HG02642 (cell line): ENCODE measurements around the gene TMEM132A.

Source experiments
- ATAC-seq: cut with Tn5 transposase; IDR thresholded peaks from one replicate; pipeline ENCODE4 v1.9.1; 2021; ENCODE audit warnings: mild to moderate bottlenecking; ENCODE audit not compliant: unreplicated experiment, poor library complexity

TMEM132A gene

DNA sequence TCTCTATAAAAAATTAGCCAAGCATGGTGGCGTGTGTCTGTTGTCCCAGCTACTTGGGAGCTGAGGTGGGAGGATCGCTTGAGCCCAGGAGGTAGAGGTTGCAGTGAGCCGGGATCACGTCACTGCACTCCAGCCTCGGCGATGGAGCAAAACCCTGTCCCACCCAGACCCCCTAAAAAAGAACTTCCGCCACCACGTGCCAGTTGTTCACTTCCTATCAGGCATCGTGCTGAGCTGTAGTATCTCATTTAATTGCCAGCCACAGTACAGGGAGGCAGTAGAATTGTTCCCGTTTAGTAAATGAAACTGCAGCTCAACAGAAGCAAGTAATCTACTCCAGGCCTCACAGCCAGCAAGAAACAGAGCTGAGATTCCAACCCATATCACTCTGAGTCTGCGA lies 3.0 kb upstream of the TMEM132A start:
- no peak for ATAC-seq

DNA sequence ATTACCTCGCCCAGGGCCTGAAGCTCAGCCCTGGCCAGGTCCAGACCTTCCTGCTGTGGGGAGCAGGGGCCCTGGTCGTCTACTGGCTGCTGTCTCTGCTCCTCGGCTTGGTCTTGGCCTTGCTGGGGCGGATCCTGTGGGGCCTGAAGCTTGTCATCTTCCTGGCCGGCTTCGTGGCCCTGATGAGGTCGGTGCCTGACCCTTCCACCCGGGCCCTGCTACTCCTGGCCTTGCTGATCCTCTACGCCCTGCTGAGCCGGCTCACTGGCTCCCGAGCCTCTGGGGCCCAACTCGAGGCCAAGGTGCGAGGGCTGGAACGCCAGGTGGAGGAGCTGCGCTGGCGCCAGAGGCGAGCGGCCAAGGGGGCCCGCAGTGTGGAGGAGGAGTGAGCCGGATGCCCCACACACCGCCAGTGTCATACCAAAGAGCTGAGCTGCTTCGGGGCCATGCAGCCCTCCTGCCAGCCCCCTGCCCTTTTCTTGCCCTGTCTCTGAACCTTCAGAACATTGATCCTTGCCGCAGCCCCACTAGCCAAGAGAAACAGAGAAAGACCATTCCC lies 2.4 kb upstream of the TMEM132A start:
- ATAC-seq: no peak

DNA sequence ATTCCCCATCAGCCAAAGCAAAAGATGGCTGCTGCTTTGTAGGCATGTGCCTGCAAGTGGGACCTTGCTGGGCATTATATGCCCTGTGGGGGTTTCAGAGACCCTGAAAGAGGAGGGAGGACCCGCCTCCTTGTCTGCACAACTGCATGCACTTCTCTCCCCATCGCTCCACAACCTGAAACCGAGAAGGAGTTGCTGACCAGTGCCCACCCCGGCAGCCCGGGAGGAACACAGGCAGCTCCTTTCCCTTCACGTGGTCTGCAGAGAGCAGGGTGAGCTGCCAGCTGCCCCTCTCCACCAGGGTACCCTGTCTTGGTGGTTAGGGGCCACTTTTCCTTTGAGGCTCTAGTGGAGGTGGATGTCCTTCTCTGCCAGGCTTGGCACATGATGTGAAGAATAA lies 1.4 kb upstream of the TMEM132A start:
- no peak for ATAC-seq

DNA sequence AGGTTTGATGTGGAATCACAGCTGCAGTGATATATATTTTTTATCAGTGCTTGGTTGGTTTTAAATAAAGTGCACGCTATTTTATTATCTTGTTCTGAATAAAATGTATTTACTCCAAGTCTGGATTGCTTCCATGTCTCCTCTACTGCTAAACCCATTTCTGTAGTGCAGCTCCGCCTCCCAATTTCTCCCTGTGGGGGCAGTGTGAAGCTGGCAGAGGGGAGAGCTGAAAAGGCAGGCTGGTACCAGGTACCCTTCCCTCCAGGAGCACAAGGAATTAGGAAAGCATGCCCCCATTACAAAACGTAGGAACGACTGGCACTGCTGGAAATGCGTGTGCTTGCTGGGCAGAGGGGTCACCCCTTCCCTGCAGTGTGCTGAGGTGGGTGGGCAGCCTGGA lies 934 bp upstream of the TMEM132A start:
- no peak for ATAC-seq

DNA sequence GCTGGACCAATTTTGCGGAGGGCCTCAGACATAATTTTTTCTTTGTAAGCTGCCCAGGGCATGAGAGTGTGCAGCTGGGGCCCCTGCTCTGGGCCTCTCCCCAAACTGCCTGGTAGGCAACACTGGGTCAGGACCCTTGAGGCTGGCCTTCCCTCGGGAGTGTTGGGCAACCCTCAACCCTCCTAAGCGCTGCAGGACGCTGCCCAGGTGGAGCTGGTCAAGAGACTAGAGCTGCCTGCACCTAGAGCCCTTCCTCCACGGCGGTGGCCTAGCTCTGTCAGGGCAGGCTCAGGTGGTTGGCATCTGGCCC lies 505 bp upstream of the TMEM132A start:
- ATAC-seq: no peak

DNA sequence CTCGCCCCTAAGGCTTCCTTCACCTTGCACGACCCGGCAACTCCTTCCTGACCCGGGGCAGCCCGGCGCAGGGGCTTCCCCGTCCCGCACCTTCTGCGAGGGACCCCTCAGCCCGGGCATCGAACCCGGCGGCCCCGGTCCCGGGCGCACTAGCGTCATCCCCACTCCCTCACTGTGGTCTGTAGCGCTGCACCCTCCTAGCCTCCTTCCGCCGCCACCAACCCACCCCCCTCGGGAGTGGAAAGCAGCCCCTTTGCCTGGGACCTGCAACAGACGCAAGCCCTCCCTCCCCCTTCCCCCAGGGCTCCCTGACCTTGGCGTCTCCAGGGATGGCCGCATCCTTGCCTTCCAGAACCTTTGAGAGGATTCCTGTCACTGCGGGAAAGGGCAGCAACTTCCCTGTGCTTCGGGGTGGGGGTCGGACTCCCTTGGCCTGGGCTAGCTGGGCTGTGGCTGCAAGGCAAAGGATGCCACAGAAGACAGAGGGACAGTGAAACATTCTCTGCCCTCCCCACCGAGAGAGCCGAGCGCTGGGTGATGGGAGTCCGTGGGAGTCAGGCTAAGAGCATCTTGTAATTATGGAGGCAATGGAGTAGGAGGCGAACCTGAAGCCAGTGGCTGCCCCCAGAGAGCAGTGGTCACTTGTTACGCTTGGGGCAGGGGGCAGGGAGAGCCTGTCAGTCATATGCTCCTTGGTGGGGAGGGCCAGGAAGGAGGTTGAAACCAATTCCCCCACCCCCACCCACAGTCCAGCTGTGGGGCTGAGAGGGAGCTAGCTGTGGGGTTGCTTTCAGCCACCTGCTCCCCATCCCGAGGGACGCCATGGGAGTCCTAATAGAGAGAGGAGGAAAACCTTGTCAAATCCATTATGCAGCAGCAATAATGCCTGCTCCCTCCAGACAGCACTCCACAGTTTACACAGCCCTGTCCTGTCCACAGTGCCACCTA lies 920 bp downstream of the TMEM132A start:
- ATAC-seq: peak; percentile 24

DNA sequence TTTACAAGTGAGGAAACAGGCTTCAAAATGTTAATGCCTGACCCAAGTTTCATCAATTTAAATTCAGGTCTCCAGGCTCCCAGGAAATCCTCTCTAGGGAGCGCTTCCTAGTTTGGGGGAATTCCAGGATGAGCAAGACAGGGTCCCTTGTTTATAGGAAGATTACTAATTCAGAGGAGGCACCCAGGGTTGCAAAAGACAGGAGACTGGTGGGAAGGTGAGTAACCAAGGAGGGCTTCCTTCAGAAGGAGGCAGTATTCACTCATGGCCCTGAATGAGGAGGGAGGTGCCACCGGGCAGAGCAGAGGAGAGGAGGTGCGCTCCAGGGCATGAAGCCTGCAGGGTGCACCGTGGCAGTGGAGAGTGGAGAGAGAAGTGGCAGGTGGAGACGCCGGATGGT lies 1.6 kb downstream of the TMEM132A start:
- no peak for ATAC-seq

DNA sequence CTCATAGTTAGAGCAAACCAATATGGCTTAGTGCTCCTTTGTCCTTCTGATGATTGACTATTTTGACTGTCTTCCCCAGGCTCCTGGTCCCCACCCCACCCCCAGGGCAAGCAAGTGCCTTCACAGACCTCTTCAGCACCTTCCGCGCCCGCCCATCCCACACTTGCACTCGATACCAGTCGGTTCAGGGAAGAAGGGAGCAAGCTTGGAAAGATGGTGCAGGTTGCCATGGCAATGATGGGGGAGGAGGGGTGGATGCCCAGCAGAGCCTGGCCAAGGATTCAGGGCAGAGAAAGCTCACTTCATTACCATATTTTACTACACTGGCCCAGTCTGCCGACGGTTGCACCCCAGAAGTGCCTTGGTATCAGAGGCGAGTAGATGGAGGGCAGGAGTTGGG lies 2.2 kb downstream of the TMEM132A start:
- no peak for ATAC-seq

DNA sequence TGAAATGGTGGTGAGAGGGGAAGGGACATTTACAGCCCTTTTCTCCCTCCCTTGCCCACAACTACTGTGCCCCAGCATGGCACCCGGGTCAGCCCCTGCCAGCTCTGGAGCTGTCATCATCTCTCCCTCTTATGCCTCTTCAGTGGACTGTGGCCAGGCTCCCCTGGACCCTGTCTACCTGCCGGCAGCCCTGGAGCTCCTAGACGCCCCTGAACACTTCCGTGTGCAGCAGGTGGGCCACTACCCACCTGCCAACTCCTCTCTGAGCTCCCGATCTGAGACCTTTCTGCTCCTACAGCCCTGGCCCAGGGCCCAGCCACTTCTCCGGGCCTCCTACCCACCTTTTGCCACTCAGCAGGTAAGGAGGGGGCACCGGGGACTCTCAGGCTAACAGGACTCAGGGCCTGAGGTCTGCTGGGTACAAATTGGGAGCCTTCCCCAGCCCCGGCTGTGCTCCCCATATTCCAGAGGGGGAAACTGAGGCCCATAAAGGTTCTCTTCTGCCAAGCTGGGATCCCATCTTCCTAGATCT lies 2.9 kb downstream of the TMEM132A start:
- no peak for ATAC-seq

DNA sequence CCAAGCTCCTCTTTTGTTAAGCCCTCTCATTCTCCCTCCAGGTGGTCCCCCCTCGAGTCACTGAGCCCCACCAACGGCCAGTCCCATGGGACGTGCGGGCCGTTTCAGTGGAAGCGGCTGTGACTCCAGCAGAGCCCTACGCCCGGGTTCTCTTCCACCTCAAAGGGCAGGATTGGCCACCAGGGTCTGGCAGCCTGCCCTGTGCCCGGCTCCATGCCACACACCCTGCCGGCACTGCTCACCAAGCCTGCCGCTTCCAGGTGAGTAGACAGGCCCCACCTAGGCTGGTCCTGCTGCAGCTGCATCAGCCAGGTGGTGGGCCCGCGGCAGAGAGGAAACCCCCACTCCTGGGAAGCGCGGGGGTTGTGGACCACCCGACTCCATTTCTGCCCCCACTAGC lies 3.3 kb downstream of the TMEM132A start:
- no peak for ATAC-seq

DNA sequence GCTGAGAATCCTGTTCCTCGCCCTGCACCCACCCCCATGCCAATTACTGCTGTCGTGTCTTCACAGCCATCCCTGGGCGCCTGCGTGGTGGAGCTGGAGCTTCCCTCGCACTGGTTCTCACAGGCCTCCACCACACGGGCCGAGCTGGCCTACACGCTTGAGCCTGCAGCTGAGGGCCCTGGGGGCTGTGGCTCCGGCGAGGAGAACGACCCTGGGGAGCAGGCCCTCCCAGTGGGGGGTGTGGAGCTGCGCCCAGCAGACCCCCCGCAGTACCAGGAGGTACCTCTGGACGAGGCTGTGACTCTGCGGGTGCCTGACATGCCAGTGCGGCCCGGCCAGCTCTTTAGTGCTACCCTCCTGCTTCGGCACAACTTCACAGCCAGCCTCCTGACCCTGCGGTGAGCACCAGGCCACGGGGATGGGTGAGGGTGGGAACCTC lies 4.3 kb downstream of the TMEM132A start:
- no peak for ATAC-seq

DNA sequence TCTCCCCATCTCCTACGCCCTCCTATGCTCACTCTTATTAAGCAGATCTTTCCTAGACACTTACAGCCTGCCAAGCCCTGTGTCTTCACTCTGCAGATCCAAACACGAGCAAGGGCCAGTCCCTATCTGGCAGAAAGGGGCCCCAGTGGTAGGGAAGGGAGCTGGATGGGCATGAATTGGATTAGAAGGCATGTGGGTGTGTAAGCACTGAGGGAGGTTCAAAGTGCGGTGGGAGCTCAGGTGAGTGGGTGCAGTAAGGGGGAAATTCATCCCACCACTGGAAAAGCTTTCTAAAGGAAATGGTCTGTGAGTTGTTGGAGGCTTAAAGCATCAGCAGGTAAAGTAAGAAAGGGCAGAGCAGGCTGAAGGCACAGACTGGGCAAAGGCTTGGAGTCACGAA lies 5.5 kb downstream of the TMEM132A start:
- no peak for ATAC-seq

DNA sequence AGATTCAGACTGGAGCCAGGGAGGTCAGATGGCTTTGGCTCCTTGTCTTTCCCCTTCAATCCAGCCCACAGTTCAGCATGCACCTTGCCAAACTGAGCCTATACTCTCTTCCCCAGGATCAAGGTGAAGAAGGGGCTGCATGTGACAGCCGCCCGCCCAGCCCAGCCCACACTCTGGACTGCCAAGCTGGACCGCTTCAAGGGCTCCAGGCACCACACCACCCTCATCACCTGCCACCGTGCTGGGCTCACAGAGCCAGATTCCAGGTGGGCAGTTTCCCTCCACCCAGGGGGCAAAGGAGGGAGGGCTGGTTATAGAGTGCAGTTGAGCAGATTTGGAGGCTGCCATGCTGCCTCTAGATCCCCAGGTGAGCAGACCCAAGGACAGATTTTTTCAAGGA lies 6.1 kb downstream of the TMEM132A start:
- ATAC-seq: no peak

DNA sequence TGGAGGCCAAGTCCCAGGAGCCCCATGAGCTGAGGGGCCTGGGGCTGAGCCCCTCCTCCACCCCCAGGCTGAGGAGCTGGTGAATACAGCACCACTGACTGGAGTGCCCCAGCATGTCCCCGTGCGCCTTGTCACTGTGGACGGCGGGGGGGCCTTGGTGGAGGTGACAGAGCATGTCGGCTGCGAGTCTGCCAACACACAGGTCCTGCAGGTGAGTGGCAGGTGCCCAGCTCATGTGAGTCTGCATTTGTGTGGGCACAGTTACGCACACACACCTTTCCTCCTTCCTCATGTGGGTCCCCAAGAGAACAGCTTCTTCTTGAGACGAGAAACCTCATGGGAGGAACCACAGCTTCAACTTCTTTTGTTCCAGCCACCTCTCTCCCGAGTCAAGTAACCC lies 7.7 kb downstream of the TMEM132A start:
- no peak for ATAC-seq

DNA sequence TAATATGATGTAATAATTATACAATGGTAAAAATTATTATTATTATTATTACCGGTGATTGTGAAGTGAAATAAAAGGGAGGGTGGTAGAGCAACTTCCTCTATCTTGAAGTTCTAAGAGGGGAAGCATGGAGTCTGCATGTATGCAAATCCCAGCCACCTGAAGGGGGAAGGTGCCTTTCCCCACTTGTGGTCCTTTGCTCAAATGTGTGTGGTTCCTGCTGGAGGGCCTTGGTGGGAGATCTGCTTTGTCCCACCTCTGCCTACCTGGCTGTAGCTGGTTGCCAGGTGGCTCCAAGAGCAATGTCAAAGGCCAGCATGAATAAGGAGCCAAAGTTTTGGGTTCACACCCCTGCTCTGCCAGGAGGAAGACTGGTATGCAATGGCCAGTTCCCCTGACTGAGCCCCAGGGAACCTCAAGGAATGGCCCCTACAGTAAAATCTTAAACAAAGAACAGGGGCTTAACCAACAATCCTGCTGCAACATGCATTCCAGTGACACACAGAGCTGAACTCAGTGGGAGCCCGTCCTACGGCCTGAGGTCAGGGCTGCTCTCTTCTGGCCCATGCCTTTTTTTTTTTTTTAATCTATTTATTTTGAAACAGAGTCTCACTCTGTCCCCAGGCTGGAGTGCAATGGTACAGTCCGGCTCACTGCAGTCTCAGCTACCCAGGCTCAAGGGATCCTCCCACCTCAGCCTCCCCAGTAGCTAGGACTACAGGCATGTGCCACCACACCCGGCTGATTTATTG lies 8.5 kb downstream of the TMEM132A start:
- no peak for ATAC-seq

DNA sequence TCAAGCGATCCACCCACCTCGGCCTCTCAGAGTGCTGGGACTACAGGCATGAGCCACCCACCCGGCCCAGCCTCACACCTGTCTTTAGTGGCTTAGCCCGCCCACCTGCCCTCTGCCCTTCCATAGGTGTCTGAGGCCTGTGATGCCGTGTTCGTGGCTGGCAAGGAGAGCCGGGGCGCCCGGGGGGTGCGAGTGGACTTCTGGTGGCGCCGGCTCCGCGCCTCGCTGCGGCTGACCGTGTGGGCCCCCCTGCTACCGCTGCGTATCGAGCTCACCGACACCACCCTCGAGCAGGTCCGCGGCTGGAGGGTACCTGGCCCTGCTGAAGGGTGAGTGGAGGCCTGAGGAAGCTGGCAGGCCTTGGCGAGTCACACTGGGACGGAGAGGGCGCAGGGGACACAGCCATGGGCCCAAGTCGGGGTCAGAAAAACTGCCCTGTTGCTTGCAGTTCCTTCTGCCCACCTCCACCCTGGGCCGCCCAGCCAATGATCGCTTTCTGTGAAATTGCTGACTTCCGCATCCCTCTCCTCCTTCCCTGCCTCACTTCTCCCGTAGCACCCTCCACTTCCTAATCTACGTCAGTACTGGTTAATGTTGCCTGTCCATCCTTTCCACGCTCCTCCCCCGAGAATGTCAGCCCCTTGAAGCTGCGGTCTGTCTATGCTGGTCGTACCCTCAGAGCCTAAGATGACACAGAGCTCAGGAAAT lies 9.3 kb downstream of the TMEM132A start:
- no peak for ATAC-seq

DNA sequence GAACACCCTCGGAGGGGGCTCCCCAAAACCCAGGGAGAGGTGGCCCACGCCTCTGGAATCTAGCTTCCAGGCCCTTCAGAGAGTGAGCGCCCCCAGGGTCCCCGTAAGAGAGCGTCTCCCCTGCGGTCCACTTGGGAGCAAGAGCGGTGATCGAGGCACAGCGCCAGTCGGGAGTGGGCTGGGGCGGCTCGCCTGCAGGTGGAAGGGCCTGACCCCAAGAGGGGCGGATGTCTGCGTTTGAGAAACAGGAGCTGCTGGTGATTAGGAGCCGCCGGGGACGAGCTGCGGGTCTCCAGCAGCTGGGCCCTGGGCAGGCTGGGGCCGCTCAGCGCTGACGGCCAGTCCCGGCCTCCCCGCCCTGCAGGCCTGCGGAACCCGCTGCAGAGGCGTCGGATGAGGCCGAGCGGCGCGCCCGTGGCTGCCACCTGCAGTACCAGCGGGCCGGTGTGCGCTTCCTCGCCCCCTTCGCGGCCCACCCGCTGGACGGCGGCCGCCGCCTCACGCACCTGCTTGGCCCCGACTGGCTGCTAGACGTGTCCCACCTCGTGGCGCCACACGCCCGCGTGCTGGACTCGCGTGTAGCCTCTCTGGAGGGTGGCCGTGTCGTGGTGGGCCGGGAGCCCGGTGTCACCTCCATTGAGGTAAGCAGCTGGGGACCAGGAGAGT lies 10.0 kb downstream of the TMEM132A start:
- ATAC-seq: no peak

DNA sequence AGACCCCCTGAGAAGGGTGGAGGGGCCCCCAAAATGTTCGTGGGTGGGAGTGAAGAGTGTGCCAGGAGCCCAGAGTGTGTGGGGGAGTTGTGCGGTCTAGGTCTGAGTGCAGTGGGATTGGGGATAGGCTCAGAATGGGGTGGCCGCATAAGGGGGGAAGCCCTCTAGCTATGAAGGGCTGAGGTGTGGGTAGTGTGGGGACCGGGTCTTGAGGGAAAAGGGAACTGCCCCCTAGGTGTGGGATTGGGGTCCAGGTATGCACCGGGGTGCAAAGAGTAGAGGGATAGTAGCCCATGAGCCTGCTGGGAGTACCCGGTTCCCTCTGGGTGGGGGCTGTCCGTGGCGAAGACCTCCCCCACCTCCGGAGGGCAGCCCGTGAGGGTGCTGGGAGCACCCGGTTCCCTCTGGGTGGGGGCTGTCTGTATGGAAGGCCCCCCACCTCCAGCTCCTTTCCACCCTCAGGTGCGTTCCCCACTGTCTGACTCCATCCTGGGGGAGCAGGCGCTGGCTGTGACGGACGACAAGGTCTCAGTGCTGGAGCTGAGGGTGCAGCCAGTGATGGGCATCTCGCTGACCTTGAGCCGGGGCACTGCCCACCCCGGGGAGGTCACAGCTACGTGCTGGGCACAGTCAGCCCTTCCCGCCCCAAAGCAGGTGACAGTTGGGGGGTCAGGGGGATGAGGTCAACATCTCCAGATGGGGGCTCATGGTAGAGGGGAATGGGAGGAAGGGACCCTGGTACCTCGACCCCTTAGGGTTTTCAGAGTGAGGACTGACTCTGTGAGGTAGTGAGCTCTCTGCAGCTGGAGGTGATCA lies 10.7 kb downstream of the TMEM132A start:
- no peak for ATAC-seq
